Adrenal gland (tissue), 12 donors: ENCODE measurements around the gene AACS. TPM values are rescaled to one million over a fixed set of nuclear protein-coding genes. Genes with fewer than 3 reads are reported as not detected.

Experiments
- DNase-seq, 7 donors: peaks; one replicate each; pipeline ENCODE4 v3.0.0-alpha.2; 2019 to 2020
- H3K27ac ChIP-seq, 5 donors: fragments of 200-600 bp; sonication (generic) in 4 of 5; 1 replicate in 3 of 5; 2 replicates in 2 of 5; pipeline versions ENCODE4 v1.5.1 to v1.8.0; 2016 to 2020; ENCODE audit warnings: mild to moderate bottlenecking in 1 of 5
- H3K27me3 ChIP-seq: fragments of 200-600 bp; 2 replicates; pipeline ENCODE4 v1.8.0; 2021
- H3K36me3 ChIP-seq, 2 donors: fragments of 200-600 bp; replicated peaks in 1 of 2; 1 replicate in 1 of 2; 2 replicates in 1 of 2; pipeline versions ENCODE4 v1.5.1 to v1.8.0; 2018 to 2022
- H3K4me1 ChIP-seq, 2 donors: fragments of 200-600 bp; replicated peaks in 1 of 2; 1 replicate in 1 of 2; 2 replicates in 1 of 2; pipeline versions ENCODE4 v1.5.1 to v1.8.0; 2018 to 2021
- H3K4me3 ChIP-seq, 4 donors: fragments of 200-600 bp; sonication (generic) in 3 of 4; one replicate each; pipeline ENCODE4 v1.5.1; 2016 to 2018
- H3K9me3 ChIP-seq, 3 donors: fragments of 200-600 bp; sonication (generic) in 1 of 3; replicated peaks in 1 of 3; 1 replicate in 2 of 3; 2 replicates in 1 of 3; pipeline versions ENCODE4 v1.5.1 to v1.8.0; 2016 to 2021
- CTCF ChIP-seq, 6 experiments: fragments of 450-650 bp in 4 of 6; fragments of 200-600 bp in 2 of 6; sonication (generic) in 1 of 6; IDR thresholded peaks; 1 replicate in 5 of 6; 2 replicates in 1 of 6; pipeline versions ENCODE4 v1.5.1 to v1.8.0; 2016 to 2021; ENCODE audit warnings: antibody characterized with exemption in 6 of 6, mild to moderate bottlenecking in 2 of 6, moderate library complexity in 1 of 6
- POLR2A ChIP-seq, 2 donors: fragments of 450-650 bp; IDR thresholded peaks; one replicate each; pipeline ENCODE4 v1.6.1; 2017; ENCODE audit warnings: antibody characterized with exemption in 2 of 2, mild to moderate bottlenecking in 2 of 2, moderate library complexity in 1 of 2
- WGBS, 4 donors: extraction: QIAGEN DNeasy Blood & Tissue Kit in 2 of 4; methylation state at CpG; one replicate each; pipeline versions ENCODE4 v1.1.5 to v1.1.7; 2013 to 2017; 5-methylcytosine and 5-hydroxymethylcytosine counted together
- intact Hi-C, 2 donors: fragments of 100-400 bp; cut with DNase I; formaldehyde crosslinking; loops; one replicate each; pipeline versions ENCODE4 v1.14.1 to v1.15.0; 2022 to 2023
- polyA plus RNA-seq, 3 donors: library from polyadenylated mRNA; stranded (reverse); fragments of 200-250 nt in 2 of 3; fragments of 350-450 nt in 1 of 3; fragmentation: Illumina TruSeq in 1 of 3; extraction: RNeasy Lipid Tissue Mini Kit (QIAGEN cat#74804) in 1 of 3; gene quantifications; one replicate each; pipeline ENCODE4 v1.2.3, GENCODE V29; 2013 to 2014
- total RNA-seq, 9 donors: library from RNA; depleted of rRNA in 4 of 9; stranded (reverse); fragments of >200 nt in 4 of 9; fragments of 120-200 nt in 1 of 9; fragmentation: NEBNext Ultra II Directional in 1 of 9; extraction: Animal tissue kit (Norgen Biotek cat#: 25700) in 1 of 9; gene quantifications; one replicate each; pipeline versions ENCODE4 v1.1.0 to v1.2.4, GENCODE V29; 2013 to 2023
- donor health status: healthy with polysubstance abuse.
- donor health status: Bipolar disorder and iron deficiency.
- donor health status: DM: yes; HTN: yes; CAD: no.
- donor health status: DM: no; HTN: no; CAD: no.
- donor health status: DM: no; HTN: no; CAD: no.
- donor health status: DM: yes; HTN: yes; CAD: no.

The AACS gene
- total and polyA plus RNA-seq, 12 donors, result 8.0 to 31.7 (median 15.4) TPM

DNA sequence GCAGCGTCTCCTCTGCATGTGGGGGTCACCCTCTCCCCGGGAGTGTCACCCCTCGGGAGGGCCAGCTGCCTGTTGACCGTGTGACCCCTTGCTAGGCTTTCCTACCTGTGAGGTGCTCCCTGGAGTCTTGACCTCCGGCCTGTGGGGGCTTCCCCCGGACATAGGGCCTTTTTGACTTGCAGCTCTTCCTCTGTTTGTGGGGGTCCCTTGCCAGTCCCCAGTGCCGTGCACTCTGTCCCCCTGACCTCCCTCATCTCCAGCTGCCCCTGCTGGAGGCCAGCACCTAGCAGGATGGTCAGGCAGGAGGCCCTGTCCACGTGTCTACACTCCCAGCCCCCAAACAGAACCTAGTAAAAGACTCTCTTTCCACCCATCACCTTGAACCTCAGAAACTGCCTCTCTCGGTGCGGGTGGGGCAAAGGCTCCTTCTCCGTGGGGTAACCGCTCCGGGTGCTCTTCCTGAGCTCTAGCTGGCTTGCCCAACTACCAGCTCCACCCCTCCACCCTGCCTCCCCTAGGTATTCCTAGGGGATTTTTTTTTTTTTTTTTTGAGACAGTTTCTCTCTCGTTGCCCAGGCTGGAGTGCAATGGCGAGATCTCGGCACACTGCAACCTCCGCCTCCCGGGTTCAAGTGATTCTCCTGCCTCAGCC lies 810 bp downstream of the AACS start:
- H3K4me1 ChIP-seq, result peaks cover 0 to 12% of the 10 kb centered on the region in 2 donors
- H3K27me3 ChIP-seq, result no peaks in the 10 kb centered on the region
- DNase-seq, result peak in 1 of 7 donors; percentile 25
- H3K9me3 ChIP-seq, result peaks cover 0 to 3% (median 0%) of the 10 kb centered on the region in 3 donors
- 59 to 82% (median 70%) methylated on average over 12 to 18 of the region's 18 CpGs for WGBS, 4 donors
- peak overlapping the region in 3 of 4 donors; percentile 21 to 84 (median 74) for H3K4me3 ChIP-seq
- TF ChIP-seq CTCF (IDR thresholded peaks at IDR 0.05) (no peak), POLR2A (IDR thresholded peaks at IDR 0.05) (no peak)
- H3K36me3 ChIP-seq, result no peaks in the 10 kb centered on the region
- intact Hi-C loops, result no loop called here
- peak overlapping the region in 1 of 5 donors; percentile 32 for H3K27ac ChIP-seq

DNA sequence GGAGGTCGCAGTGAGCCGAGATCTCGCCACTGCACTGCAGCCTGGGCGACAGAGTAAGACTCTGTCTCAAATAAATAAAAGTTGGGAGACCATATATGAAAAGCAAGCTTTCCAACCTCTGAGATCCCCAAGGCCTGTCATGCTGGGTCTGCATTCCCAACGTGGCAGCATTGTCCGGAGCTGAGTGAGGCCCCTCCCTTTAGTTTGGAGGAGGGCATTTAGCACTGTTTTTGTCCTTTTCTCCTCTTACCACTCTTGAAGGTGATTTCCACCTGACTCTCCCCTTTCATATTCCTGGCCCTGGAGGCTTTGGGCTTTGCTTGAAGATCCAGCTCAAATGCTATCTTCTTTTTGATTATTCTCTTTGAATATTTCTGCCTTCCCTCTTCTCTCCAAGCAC lies 3.2 kb downstream of the AACS start:
- Histone ChIP-seq H3K4me1 (peaks cover 0 to 12% of the 10 kb centered on the region in 2 donors), H3K4me3 (no peak overlapping the region), H3K27ac (no peak overlapping the region), H3K36me3 (no peaks in the 10 kb centered on the region), H3K27me3 (no peaks in the 10 kb centered on the region), H3K9me3 (no peaks in the 10 kb centered on the region)
- intact Hi-C loops, result no loop called here
- DNase-seq, result no peak
- WGBS, 4 donors, result 88 to 94% (median 90%) methylated on average over 3 to 6 of the region's 6 CpGs
- TF ChIP-seq POLR2A (IDR thresholded peaks at IDR 0.05) (no peak), CTCF (IDR thresholded peaks at IDR 0.05) (no peak)

DNA sequence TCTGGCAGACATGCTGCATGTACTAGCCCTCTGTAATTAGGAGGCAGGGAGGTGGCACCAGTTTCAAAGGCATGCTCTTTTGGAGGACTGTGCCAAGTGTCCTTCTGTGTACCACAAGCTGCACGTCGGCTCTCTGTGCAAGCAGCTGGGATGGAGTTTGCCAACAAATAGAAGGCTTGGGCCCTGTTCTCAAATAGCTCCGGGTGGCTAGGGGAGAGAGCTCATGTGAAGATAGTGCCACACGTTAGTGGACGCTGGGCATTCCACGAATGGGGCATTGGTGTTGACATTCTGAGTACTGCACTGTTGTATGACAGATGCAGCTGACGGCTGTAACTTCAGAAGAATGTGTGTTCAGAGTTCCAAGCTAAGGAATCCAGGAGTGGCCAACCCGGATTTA lies 4.4 kb downstream of the AACS start:
- H3K4me1 ChIP-seq, result peaks cover 0 to 12% of the 10 kb centered on the region in 2 donors
- no peak for DNase-seq
- no peaks in the 10 kb centered on the region for H3K9me3 ChIP-seq
- intact Hi-C loops, result no loop called here
- no peaks in the 10 kb centered on the region for H3K27me3 ChIP-seq
- TF ChIP-seq CTCF (IDR thresholded peaks at IDR 0.05) (no peak), POLR2A (IDR thresholded peaks at IDR 0.05) (no peak)
- WGBS, 4 donors, result 77 to 87% (median 85%) methylated on average over 8 of the region's 8 CpGs
- H3K4me3 ChIP-seq, result no peak overlapping the region
- H3K27ac ChIP-seq, result no peak overlapping the region
- no peaks in the 10 kb centered on the region for H3K36me3 ChIP-seq

- no peak for DNase-seq
- Histone ChIP-seq H3K36me3 (no peaks in the 10 kb centered on the region), H3K4me1 (peaks cover 0 to 12% of the 10 kb centered on the region in 2 donors), H3K9me3 (no peaks in the 10 kb centered on the region), H3K27me3 (no peaks in the 10 kb centered on the region), H3K27ac (no peak overlapping the region), H3K4me3 (no peak overlapping the region)
- 83 to 90% (median 88%) methylated on average over 6 of the region's 6 CpGs for WGBS, 4 donors
- no peak for TF ChIP-seq POLR2A (IDR thresholded peaks at IDR 0.05)
- no peak for TF ChIP-seq CTCF (IDR thresholded peaks at IDR 0.05)
- intact Hi-C loops, result no loop called here
These were observed 4.9 kb downstream of the AACS start for GRCh38 chr12:125070112-125070511.
